WTC11 (cell line): ENCODE results near the gene GJB3.

Experiments
- TF ChIP-seq, protein P1 (sequence below): fragments of 200-600 bp; IDR thresholded peaks from 2 replicates; pipeline ENCODE4 v1.8.0; 2022; ENCODE audit warnings: antibody characterized with exemption
- TF ChIP-seq, protein P2 (sequence below): sonication (generic); formaldehyde crosslinking; IDR thresholded peaks from 2 replicates; pipeline ENCODE4 v1.8.1; 2023; ENCODE audit warnings: mild to moderate bottlenecking, missing genetic modification reagents
- TF ChIP-seq, protein P3 (sequence below): sonication (generic); formaldehyde crosslinking; IDR thresholded peaks from 2 replicates; pipeline ENCODE4 v1.8.1; 2023; ENCODE audit warnings: mild to moderate bottlenecking, missing genetic modification reagents, moderate library complexity

DNA sequence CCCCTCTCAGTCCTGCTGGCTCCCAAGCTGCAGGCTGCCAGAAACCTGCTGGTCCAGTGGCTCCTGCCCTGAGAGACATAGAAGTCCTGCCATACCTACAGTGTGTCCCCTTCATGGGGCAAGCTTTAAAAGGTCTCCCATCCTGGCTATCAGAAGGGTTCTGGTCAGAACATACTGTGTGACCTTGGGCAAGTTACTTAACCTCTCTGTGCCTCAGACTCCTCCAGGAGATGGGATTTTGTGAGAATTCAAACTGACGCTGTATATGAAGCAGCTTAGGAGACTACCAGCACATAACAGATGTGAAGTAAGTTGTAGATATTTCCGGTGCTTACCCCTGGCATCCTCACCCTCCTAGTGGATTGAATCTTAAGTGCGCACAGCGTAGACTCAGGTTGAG lies 34.9 kb upstream of the GJB3 start:
- TF ChIP-seq, protein P1, sequence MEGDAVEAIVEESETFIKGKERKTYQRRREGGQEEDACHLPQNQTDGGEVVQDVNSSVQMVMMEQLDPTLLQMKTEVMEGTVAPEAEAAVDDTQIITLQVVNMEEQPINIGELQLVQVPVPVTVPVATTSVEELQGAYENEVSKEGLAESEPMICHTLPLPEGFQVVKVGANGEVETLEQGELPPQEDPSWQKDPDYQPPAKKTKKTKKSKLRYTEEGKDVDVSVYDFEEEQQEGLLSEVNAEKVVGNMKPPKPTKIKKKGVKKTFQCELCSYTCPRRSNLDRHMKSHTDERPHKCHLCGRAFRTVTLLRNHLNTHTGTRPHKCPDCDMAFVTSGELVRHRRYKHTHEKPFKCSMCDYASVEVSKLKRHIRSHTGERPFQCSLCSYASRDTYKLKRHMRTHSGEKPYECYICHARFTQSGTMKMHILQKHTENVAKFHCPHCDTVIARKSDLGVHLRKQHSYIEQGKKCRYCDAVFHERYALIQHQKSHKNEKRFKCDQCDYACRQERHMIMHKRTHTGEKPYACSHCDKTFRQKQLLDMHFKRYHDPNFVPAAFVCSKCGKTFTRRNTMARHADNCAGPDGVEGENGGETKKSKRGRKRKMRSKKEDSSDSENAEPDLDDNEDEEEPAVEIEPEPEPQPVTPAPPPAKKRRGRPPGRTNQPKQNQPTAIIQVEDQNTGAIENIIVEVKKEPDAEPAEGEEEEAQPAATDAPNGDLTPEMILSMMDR = no peak
- TF ChIP-seq, protein P2, sequence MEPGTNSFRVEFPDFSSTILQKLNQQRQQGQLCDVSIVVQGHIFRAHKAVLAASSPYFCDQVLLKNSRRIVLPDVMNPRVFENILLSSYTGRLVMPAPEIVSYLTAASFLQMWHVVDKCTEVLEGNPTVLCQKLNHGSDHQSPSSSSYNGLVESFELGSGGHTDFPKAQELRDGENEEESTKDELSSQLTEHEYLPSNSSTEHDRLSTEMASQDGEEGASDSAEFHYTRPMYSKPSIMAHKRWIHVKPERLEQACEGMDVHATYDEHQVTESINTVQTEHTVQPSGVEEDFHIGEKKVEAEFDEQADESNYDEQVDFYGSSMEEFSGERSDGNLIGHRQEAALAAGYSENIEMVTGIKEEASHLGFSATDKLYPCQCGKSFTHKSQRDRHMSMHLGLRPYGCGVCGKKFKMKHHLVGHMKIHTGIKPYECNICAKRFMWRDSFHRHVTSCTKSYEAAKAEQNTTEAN (CRISPR knock-in tag) = no peak
- TF ChIP-seq, protein P3, sequence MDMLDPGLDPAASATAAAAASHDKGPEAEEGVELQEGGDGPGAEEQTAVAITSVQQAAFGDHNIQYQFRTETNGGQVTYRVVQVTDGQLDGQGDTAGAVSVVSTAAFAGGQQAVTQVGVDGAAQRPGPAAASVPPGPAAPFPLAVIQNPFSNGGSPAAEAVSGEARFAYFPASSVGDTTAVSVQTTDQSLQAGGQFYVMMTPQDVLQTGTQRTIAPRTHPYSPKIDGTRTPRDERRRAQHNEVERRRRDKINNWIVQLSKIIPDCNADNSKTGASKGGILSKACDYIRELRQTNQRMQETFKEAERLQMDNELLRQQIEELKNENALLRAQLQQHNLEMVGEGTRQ (CRISPR knock-in tag) = no peak
